Measurements from ENCODE around the gene GPR68. TPM values are rescaled to one million over a fixed set of nuclear protein-coding genes. Genes with fewer than 3 reads are reported as not detected.

The GPR68 gene
- 25.8 TPM for polyA plus RNA-seq (2012; ENCODE audit: insufficient read depth, insufficient read length, low read depth)

GRCh38 chr14:91244501-91244901 lies at the start of gene GPR68:
Gene GPR68, minus strand, starts transcription at chr14:91244704. Its CDS starts 9,654 bp downstream, at chr14:91235050.
- Histone ChIP-seq H3K27me3 (no peaks in the 10 kb centered on the region), H3K9me3 (no peaks in the 10 kb centered on the region), H3K36me3 (no peaks in the 10 kb centered on the region), H3K4me1 (peaks cover 7% of the 10 kb centered on the region; the same call in 1 of the 2 replicates), H3K4me3 (ENCODE audit: low read depth, low read length) (no peak within 1 kb of the TSS; the same call in 1 of the 2 replicates)
- peak; percentile 57 for DNase-seq
- TF ChIP-seq, protein P1, sequence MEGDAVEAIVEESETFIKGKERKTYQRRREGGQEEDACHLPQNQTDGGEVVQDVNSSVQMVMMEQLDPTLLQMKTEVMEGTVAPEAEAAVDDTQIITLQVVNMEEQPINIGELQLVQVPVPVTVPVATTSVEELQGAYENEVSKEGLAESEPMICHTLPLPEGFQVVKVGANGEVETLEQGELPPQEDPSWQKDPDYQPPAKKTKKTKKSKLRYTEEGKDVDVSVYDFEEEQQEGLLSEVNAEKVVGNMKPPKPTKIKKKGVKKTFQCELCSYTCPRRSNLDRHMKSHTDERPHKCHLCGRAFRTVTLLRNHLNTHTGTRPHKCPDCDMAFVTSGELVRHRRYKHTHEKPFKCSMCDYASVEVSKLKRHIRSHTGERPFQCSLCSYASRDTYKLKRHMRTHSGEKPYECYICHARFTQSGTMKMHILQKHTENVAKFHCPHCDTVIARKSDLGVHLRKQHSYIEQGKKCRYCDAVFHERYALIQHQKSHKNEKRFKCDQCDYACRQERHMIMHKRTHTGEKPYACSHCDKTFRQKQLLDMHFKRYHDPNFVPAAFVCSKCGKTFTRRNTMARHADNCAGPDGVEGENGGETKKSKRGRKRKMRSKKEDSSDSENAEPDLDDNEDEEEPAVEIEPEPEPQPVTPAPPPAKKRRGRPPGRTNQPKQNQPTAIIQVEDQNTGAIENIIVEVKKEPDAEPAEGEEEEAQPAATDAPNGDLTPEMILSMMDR (IDR thresholded peaks at IDR 0.05; ENCODE audit: low read depth, low read length) = no peak

DNA sequence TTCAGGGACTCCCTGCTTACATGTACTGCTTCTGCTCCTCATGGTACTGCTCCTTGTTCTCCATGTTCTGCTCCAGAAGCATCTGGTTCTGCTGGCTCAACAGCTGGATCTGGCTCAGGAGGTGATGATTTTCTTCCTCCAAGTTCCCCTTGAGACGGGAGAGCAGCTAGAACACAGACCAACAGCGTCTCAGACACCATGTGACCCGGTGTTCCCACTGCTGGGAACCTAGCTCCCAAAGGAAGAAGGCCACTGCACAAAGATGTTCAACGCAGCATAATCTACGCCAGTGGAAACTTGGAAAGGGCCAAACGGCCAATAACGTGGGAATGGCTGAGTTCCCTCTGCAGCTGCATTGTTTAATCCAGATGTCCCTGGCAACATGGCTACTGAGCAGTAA lies 49.6 kb upstream of the GPR68 start:
- H3K36me3 ChIP-seq = no peaks in the 10 kb centered on the region
- TF ChIP-seq, protein P1 (IDR thresholded peaks at IDR 0.05; ENCODE audit: low read depth, low read length) = no peak

GRCh38 chr14:91293281-91293680 lies 48.8 kb upstream of the GPR68 start:
- Histone ChIP-seq H3K4me1 (no peaks in the 10 kb centered on the region), H3K4me3 (ENCODE audit: low read depth, low read length) (no peak overlapping the region), H3K36me3 (no peaks in the 10 kb centered on the region), H3K27me3 (no peaks in the 10 kb centered on the region), H3K9me3 (no peaks in the 10 kb centered on the region)
- TF ChIP-seq, protein P1 (IDR thresholded peaks at IDR 0.05; ENCODE audit: low read depth, low read length) = no peak
- DNase-seq = no peak

More for the DNA sequence above, 49.6 kb upstream of the GPR68 start:
- DNase-seq = no peak
- Histone ChIP-seq H3K9me3 (no peaks in the 10 kb centered on the region), H3K27me3 (no peaks in the 10 kb centered on the region), H3K4me3 (ENCODE audit: low read depth, low read length) (no peak overlapping the region), H3K4me1 (no peaks in the 10 kb centered on the region)

DNA sequence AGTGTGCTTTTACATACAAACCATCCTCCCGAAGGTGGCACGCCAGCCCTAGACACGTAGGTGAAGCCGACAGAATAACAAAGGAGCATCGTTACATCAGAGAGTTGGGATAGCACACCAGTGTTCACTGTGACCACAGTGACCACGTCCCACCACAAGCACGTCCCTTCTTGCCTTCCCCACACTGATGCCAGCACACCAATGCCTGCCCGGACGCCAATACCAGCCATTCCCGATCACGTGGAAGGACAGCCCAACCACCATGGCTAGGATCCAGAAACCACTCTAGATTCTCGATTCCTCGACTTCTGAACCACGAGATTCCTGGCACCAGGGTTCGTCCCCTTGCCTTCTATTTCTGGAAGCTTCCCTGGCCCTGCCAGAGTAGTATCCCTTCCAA lies 48.0 kb upstream of the GPR68 start:
- DNase-seq = no peak
- H3K9me3 ChIP-seq = no peaks in the 10 kb centered on the region
- H3K4me3 ChIP-seq (ENCODE audit: low read depth, low read length) = no peak overlapping the region
- no peaks in the 10 kb centered on the region for H3K36me3 ChIP-seq
- TF ChIP-seq, protein P1 (IDR thresholded peaks at IDR 0.05; ENCODE audit: low read depth, low read length) = no peak
- no peaks in the 10 kb centered on the region for H3K27me3 ChIP-seq
- H3K4me1 ChIP-seq = no peaks in the 10 kb centered on the region

- DNase-seq = no peak
- Histone ChIP-seq H3K36me3 (no peaks in the 10 kb centered on the region), H3K27me3 (no peaks in the 10 kb centered on the region), H3K9me3 (no peaks in the 10 kb centered on the region), H3K4me1 (no peaks in the 10 kb centered on the region), H3K4me3 (ENCODE audit: low read depth, low read length) (no peak overlapping the region)
- TF ChIP-seq, protein P1 (IDR thresholded peaks at IDR 0.05; ENCODE audit: low read depth, low read length) = no peak
Observed at GRCh38 chr14:91291786-91292405, 47.4 kb upstream of the GPR68 start.

- Histone ChIP-seq H3K27me3 (no peaks in the 10 kb centered on the region), H3K4me1 (peaks cover 7% of the 10 kb centered on the region), H3K9me3 (no peaks in the 10 kb centered on the region), H3K4me3 (ENCODE audit: low read depth, low read length) (no peak overlapping the region), H3K36me3 (no peaks in the 10 kb centered on the region)
- no peak for DNase-seq
- TF ChIP-seq, protein P1 (IDR thresholded peaks at IDR 0.05; ENCODE audit: low read depth, low read length) = no peak
Observed at GRCh38 chr14:91290986-91291385, 46.5 kb upstream of the GPR68 start.
